Measurements from ENCODE around the gene RNF148.
"Not testable (repeated sequence)": the region's sequence is repeated elsewhere in the genome, so short reads cannot be mapped to it uniquely, and the experiment has no call there.

RNF148 gene

DNA sequence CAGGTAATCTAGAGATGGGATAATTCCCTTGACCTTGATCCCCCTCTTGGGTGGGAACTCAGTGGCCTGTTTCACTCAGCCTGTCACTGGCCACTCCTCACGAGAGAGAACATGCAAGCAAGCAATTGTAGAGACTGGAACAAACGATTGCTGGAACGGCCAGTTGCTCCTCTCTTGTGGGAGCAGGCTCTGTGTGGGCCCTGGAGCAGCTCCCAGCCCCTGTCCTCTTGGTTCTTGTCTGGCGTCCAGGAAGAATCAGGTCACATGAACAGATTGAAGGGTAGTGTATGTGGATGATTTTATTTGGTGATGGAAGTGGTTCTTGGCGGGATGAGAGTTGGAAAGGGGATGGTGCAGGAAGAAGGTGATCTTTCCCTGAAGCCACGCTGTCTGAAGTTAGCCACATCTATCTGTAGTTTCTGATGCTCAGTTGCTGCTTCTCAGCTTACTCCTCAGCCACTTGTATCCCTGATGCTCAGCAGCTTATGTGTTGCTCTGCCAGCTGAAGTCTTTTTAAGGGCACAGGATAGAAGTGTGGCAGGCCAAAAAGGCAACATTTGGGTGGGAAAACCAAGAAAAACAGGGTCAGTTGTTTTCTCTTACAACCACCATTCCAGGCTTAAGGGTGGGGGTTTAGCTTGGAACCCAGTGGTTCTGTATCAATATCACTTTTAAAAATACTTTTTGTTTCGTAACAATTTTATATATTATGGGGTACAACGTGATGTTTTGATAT is 19.7 kb downstream of the RNF148 start:
- no peaks in the 10 kb centered on the region for H3K27me3 ChIP-seq (ENCODE audit: low read length)
- H3K4me3 ChIP-seq (ENCODE audit: insufficient read depth, low read length, poor library complexity, severe bottlenecking), result no peak overlapping the region
- no peaks in the 10 kb centered on the region for H3K9me2 ChIP-seq (replicated peaks; ENCODE audit: insufficient read depth, low read length)
- H3K9me3 ChIP-seq (ENCODE audit: insufficient read depth, low read length), result no peaks in the 10 kb centered on the region
- no peak overlapping the region for H3K9ac ChIP-seq (ENCODE audit: low read length)
- H3K79me2 ChIP-seq (ENCODE audit: insufficient read depth, low read length), result no peaks in the 10 kb centered on the region
- no peaks in the 10 kb centered on the region for H4K20me1 ChIP-seq (ENCODE audit: low read depth, low read length)
- H3F3A ChIP-seq (ENCODE audit: insufficient read depth), result no peaks in the 10 kb centered on the region
- no peak overlapping the region for H3K4me2 ChIP-seq (ENCODE audit: low read depth, low read length, poor library complexity, severe bottlenecking)
- H3K27ac ChIP-seq (ENCODE audit: low read depth, low read length), result no peak overlapping the region
- TF ChIP-seq, protein P1, sequence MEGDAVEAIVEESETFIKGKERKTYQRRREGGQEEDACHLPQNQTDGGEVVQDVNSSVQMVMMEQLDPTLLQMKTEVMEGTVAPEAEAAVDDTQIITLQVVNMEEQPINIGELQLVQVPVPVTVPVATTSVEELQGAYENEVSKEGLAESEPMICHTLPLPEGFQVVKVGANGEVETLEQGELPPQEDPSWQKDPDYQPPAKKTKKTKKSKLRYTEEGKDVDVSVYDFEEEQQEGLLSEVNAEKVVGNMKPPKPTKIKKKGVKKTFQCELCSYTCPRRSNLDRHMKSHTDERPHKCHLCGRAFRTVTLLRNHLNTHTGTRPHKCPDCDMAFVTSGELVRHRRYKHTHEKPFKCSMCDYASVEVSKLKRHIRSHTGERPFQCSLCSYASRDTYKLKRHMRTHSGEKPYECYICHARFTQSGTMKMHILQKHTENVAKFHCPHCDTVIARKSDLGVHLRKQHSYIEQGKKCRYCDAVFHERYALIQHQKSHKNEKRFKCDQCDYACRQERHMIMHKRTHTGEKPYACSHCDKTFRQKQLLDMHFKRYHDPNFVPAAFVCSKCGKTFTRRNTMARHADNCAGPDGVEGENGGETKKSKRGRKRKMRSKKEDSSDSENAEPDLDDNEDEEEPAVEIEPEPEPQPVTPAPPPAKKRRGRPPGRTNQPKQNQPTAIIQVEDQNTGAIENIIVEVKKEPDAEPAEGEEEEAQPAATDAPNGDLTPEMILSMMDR (IDR thresholded peaks at IDR 0.05; ENCODE audit: insufficient read depth, low read length, poor library complexity, severe bottlenecking), result no peak
- TF ChIP-seq EZH2phosphoT487 (conservative IDR thresholded peaks at IDR 0.05; ENCODE audit: low read length), result no peak
- no peak overlapping the region for H2AFZ ChIP-seq (ENCODE audit: low read depth, low read length, severe bottlenecking)
- no peaks in the 10 kb centered on the region for H3K36me3 ChIP-seq (ENCODE audit: low read length)

DNA sequence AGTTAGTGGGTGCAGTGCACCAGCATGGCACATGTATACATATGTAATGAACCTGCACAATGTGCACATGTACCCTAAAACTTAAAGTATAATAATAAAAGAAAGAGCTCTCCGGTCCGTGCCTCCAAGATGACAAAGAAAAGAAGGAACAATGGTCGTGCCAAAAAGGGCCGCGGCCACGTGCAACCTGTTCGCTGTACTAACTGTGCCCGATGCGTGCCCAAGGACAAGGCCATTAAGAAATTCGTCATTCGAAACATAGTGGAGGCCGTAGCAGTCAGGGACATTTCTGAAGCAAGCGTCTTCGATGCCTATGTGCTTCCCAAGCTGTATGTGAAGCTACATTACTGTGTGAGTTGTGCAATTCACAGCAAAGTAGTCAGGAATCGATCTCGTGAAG is 21.5 kb downstream of the RNF148 start:
- H3F3A ChIP-seq (ENCODE audit: insufficient read depth); H3K9me2 ChIP-seq (replicated peaks; ENCODE audit: insufficient read depth, low read length); H3K9me3 ChIP-seq (ENCODE audit: insufficient read depth, low read length); H3K4me2 ChIP-seq (ENCODE audit: low read depth, low read length, poor library complexity, severe bottlenecking); H3K27ac ChIP-seq (ENCODE audit: low read depth, low read length); H3K36me3 ChIP-seq (ENCODE audit: low read length); H3K4me3 ChIP-seq (ENCODE audit: insufficient read depth, low read length, poor library complexity, severe bottlenecking); H3K79me2 ChIP-seq (ENCODE audit: insufficient read depth, low read length); H2AFZ ChIP-seq (ENCODE audit: low read depth, low read length, severe bottlenecking); H4K20me1 ChIP-seq (ENCODE audit: low read depth, low read length); H3K27me3 ChIP-seq (ENCODE audit: low read length); H3K9ac ChIP-seq (ENCODE audit: low read length): not testable (repeated sequence)

DNA sequence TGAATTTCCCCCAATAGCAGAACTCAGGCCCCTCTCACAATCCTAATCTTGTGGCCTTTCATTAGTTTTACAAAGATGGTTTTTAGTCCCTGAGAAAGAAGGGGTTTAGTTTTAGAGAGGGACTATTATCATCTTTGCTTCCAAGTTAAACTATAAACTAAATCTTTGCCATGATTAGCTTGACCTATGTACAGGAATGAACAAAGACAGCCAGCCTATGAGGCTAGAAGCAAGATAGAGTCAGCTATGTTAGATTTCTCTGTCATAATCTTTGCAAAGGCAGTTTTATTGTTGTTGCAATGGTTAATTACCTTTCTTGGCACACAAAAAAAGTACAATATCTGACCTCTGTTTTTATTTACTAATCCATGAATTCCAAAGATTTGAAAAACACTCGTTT is 22.9 kb downstream of the RNF148 start:
- no peak overlapping the region for H2AFZ ChIP-seq (ENCODE audit: low read depth, low read length, severe bottlenecking)
- H3K36me3 ChIP-seq (ENCODE audit: low read length), result no peaks in the 10 kb centered on the region
- no peak overlapping the region for H3K4me2 ChIP-seq (ENCODE audit: low read depth, low read length, poor library complexity, severe bottlenecking)
- no peaks in the 10 kb centered on the region for H4K20me1 ChIP-seq (ENCODE audit: low read depth, low read length)
- H3K79me2 ChIP-seq (ENCODE audit: insufficient read depth, low read length), result no peaks in the 10 kb centered on the region
- H3K9ac ChIP-seq (ENCODE audit: low read length), result no peak overlapping the region
- TF ChIP-seq EZH2phosphoT487 (conservative IDR thresholded peaks at IDR 0.05; ENCODE audit: low read length), result no peak
- TF ChIP-seq, protein P1 (IDR thresholded peaks at IDR 0.05; ENCODE audit: insufficient read depth, low read length, poor library complexity, severe bottlenecking), result no peak
- no peak overlapping the region for H3K27ac ChIP-seq (ENCODE audit: low read depth, low read length)
- H3K4me3 ChIP-seq (ENCODE audit: insufficient read depth, low read length, poor library complexity, severe bottlenecking), result no peak overlapping the region
- H3K9me2 ChIP-seq (replicated peaks; ENCODE audit: insufficient read depth, low read length), result no peaks in the 10 kb centered on the region
- no peaks in the 10 kb centered on the region for H3K27me3 ChIP-seq (ENCODE audit: low read length)
- no peaks in the 10 kb centered on the region for H3F3A ChIP-seq (ENCODE audit: insufficient read depth)
- H3K9me3 ChIP-seq (ENCODE audit: insufficient read depth, low read length), result no peaks in the 10 kb centered on the region

DNA sequence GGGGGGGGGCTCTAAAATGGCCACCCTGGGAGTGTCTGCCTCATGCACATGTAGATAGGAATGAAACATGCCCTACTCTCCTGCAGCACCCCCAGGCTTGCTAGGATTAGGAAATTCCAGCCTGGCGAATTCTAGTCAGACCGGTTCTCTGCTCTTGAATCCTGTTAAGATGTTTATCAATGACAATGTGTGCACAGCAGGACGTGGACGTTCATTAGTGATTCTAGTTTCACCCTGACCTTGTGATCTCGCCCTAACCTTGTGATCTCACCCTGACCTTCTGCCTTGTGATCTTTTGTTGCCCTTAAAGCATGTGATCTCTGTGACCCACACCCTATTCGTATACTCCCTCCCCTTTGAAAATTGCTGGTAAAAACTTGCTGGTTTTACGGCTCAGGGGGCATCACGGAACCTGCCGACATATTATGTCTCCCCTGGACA is 23.4 kb downstream of the RNF148 start:
- H3K79me2 ChIP-seq (ENCODE audit: insufficient read depth, low read length); H3K36me3 ChIP-seq (ENCODE audit: low read length); H3F3A ChIP-seq (ENCODE audit: insufficient read depth); H3K4me2 ChIP-seq (ENCODE audit: low read depth, low read length, poor library complexity, severe bottlenecking); H4K20me1 ChIP-seq (ENCODE audit: low read depth, low read length); H3K9me2 ChIP-seq (replicated peaks; ENCODE audit: insufficient read depth, low read length); H3K27me3 ChIP-seq (ENCODE audit: low read length); H3K9ac ChIP-seq (ENCODE audit: low read length); H2AFZ ChIP-seq (ENCODE audit: low read depth, low read length, severe bottlenecking); H3K9me3 ChIP-seq (ENCODE audit: insufficient read depth, low read length); H3K27ac ChIP-seq (ENCODE audit: low read depth, low read length); H3K4me3 ChIP-seq (ENCODE audit: insufficient read depth, low read length, poor library complexity, severe bottlenecking): not testable (repeated sequence)

Data from SU-DHL-6 (cell line).